K562 (cell line): ENCODE results near the gene NLK.

ENCODE experiments used
- CTCF ChIP-seq, 3 experiments: IDR thresholded peaks in 2 of 3; conservative IDR thresholded peaks in 1 of 3; 2 replicates each; pipeline ENCODE4 v1.5.1; 2011 to 2012; ENCODE audit warnings: low read length in 3 of 3, mild to moderate bottlenecking in 3 of 3, control low read depth in 2 of 3, improper control_type of control experiment in 1 of 3, inconsistent platforms in 1 of 3, low read depth in 1 of 3, mixed read lengths in 1 of 3, moderate library complexity in 1 of 3; ENCODE audit not compliant: insufficient read depth in 2 of 3
- MEF2D ChIP-seq: conservative IDR thresholded peaks from 2 replicates; pipeline ENCODE4 v1.6.1; 2016; ENCODE audit warnings: low read depth, missing genetic modification characterization, missing compliant biosample characterization
- SREBF2 ChIP-seq: sonication (generic); formaldehyde crosslinking; IDR thresholded peaks from 2 replicates; pipeline ENCODE4 v1.4.0; 2020; ENCODE audit warnings: mild to moderate bottlenecking, missing genetic modification reagents
- TAF1 ChIP-seq: IDR thresholded peaks from 2 replicates; pipeline ENCODE4 v1.6.1; 2011; ENCODE audit warnings: mild to moderate bottlenecking, low read length, moderate library complexity; ENCODE audit not compliant: insufficient read depth, control insufficient read depth, severe bottlenecking; ENCODE audit errors: extremely low read depth

GRCh38 chr17:28139822-28140221, 97.3 kb downstream of the NLK start:
- TF ChIP-seq CTCF (IDR thresholded peaks at IDR 0.05 in 2 of 3, conservative IDR thresholded peaks at IDR 0.05 in 1 of 3; ENCODE audit: insufficient read depth in 2 of 3, low read depth in 1 of 3, low read length in 3 of 3) (no peak), SREBF2 (CRISPR knock-in tag) (no peak), MEF2D (tag) (no peak), TAF1 (no peak)
